Bronchial epithelial cell (primary cell): ENCODE data around the gene GATAD2A. TPM values are rescaled to one million over a fixed set of nuclear protein-coding genes. Genes with fewer than 3 reads are reported as not detected.

Experiments
- DNase-seq: peaks from one replicate; pipeline ENCODE4 v3.0.0-alpha.2; 2010; ENCODE audit warnings: low read depth
- FAIRE-seq: peaks from 2 replicates; lab custom pipeline; 2011; peaks lifted over from hg19 to GRCh38; lab: Jason Lieb, UNC
- H3K27me3 ChIP-seq: 2 replicates; pipeline ENCODE4 v1.5.1; 2011; ENCODE audit warnings: low read length; ENCODE audit not compliant: control insufficient read depth, insufficient read depth
- H3K36me3 ChIP-seq: 2 replicates; pipeline ENCODE4 v1.5.1; 2011; ENCODE audit warnings: low read length; ENCODE audit not compliant: control insufficient read depth, insufficient read depth
- H3K4me3 ChIP-seq: 2 replicates; pipeline ENCODE4 v1.5.1; 2011; ENCODE audit warnings: mild to moderate bottlenecking, low read depth, low read length, control low read depth
- total RNA-seq: library from RNA; depleted of rRNA; stranded (reverse); fragments of >200 nt; gene quantifications from 2 replicates; pipeline ENCODE4 v1.2.1, GENCODE V29; 2014
- TF ChIP-seq, protein P1 (sequence below): IDR thresholded peaks from 2 replicates; pipeline ENCODE4 v1.5.1; 2011; ENCODE audit warnings: mild to moderate bottlenecking, moderate library complexity, low read length, control low read depth, inconsistent platforms; ENCODE audit not compliant: insufficient read depth, severe bottlenecking

Gene GATAD2A
- total RNA-seq, 1 donor from 2014 or later = 48.4 TPM

- H3K36me3 ChIP-seq = peaks cover 1% of the 10 kb centered on the region
- TF ChIP-seq, protein P1, sequence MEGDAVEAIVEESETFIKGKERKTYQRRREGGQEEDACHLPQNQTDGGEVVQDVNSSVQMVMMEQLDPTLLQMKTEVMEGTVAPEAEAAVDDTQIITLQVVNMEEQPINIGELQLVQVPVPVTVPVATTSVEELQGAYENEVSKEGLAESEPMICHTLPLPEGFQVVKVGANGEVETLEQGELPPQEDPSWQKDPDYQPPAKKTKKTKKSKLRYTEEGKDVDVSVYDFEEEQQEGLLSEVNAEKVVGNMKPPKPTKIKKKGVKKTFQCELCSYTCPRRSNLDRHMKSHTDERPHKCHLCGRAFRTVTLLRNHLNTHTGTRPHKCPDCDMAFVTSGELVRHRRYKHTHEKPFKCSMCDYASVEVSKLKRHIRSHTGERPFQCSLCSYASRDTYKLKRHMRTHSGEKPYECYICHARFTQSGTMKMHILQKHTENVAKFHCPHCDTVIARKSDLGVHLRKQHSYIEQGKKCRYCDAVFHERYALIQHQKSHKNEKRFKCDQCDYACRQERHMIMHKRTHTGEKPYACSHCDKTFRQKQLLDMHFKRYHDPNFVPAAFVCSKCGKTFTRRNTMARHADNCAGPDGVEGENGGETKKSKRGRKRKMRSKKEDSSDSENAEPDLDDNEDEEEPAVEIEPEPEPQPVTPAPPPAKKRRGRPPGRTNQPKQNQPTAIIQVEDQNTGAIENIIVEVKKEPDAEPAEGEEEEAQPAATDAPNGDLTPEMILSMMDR = no peak
- DNase-seq = no peak
- H3K4me3 ChIP-seq = no peak overlapping the region
- no peak for FAIRE-seq
- H3K27me3 ChIP-seq = no peaks in the 10 kb centered on the region
Measured at GRCh38 chr19:19438366-19439175, 33.1 kb downstream of the GATAD2A start.

DNA sequence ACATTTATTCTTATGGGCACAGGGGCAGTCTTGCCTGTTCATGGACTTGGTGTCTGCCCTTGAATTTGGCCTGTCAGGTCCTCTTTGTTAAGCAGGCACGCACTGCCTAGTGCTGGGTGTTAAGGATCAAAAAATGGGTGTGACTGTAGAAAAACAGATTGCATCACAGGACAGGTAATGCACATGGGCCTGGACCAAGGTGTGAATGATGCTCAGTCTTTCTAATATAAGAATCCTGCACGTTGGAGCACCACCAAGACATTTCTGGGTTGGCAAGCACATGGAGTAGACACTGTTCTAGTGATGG, 33.7 kb downstream of the GATAD2A start:
- FAIRE-seq (no peak), DNase-seq (no peak)
- TF ChIP-seq, protein P1 = no peak
- H3K36me3 ChIP-seq = peaks cover 2% of the 10 kb centered on the region
- no peak overlapping the region for H3K4me3 ChIP-seq
- H3K27me3 ChIP-seq = no peaks in the 10 kb centered on the region

DNA sequence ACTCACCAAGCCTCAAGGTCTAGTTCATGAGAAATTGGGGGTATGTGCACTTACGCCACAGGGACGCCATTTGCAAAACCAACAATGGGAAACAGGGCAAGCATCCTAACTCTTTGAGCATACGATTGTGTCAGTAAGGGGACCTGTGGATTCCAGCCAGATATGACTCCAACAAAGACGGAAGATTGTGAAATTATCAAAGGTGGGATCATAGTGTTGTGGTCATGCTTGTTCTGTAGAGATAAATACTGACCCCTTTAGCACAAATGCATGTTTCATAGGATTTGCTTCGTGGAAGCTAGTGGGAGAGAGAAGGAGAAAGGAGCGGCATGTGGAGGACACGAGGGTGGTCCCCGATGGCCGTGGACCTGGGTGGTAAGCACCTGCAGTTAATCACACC, 37.8 kb downstream of the GATAD2A start:
- FAIRE-seq = no peak
- Histone ChIP-seq H3K27me3 (no peaks in the 10 kb centered on the region), H3K4me3 (no peak overlapping the region), H3K36me3 (peaks cover 2% of the 10 kb centered on the region)
- TF ChIP-seq, protein P1 = no peak
- no peak for DNase-seq

DNA sequence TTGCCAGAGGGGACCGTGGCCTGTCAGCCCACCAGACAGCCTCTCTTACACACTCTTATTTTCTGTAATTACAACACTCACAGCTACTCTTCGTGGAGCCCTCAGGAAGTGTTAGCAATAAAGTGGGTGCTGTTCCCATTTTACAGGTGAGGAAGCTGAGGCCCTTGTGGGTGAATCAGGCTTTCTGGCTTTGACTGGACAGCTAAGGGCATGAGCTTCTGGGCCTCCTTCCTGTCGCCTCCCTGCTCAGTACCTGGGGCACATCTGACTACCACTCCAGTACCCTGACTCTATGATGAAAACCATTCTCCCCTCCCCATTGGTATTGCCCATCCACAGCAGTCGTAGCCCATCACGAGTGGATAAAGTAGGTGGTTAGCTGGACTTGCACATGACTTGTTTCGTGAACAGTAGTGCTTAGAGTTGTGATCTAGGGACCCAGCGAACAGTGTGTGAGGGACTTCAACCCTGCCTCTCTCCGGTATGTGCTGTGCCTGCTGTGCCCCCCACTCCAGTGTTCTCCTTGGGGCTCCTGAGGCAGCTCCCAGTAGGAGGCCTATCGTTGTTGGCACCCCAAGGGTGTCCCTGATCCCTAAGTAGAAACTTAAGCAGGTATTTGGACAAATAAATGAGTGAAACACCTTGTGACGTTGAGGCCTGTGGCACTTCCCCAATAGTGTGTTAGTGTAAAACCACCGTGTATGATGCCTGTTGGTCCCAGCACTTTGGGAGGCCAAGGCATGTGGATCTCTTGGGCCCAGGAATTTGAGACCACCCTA, 38.6 kb downstream of the GATAD2A start:
- DNase-seq (no peak), FAIRE-seq (no peak)
- no peak overlapping the region for H3K4me3 ChIP-seq
- TF ChIP-seq, protein P1 = no peak
- H3K36me3 ChIP-seq = peaks cover 2% of the 10 kb centered on the region
- no peaks in the 10 kb centered on the region for H3K27me3 ChIP-seq

DNA sequence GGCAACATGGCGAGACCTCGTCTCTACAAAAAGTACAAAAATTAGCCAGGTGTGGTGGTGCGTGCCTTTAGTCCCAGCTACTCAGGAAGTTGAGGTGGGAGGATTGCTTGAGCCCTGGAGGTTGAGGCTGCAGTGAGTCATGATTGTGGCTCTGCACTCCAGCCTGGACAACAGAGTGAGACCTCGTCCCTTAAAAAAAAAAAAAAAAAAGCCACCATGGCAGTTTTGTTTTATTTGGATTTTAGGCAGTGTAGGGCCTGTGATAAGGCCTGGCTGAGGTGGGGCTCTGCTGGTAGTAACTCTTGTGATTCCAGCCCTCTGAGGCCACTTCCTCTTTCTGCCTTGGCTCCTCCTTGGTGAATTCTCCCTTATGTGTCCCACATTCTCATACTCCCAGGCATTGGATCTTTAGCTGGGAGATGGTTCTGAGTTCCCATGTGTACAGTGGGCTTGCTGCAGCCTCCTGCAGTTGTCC, 39.2 kb downstream of the GATAD2A start:
- peaks cover 1% of the 10 kb centered on the region for H3K36me3 ChIP-seq
- TF ChIP-seq, protein P1 = no peak
- no peak for FAIRE-seq
- DNase-seq = peak; percentile 35
- H3K4me3 ChIP-seq = no peak overlapping the region
- H3K27me3 ChIP-seq = no peaks in the 10 kb centered on the region
